ENCODE measurements around the gene DIAPH2.

DIAPH2 gene

GRCh38 chrX:97211070-97211469 lies 526.4 kb downstream of the DIAPH2 start:
- no peak for DNase-seq

GRCh38 chrX:97215186-97215585 lies 530.5 kb downstream of the DIAPH2 start:
- no peak for DNase-seq

GRCh38 chrX:97224148-97224547 lies 539.5 kb downstream of the DIAPH2 start:
- no peak for DNase-seq

GRCh38 chrX:97229318-97229717 lies 544.7 kb downstream of the DIAPH2 start:
- DNase-seq = no peak

- no peak for DNase-seq
Observed at GRCh38 chrX:97230948-97231347, 546.3 kb downstream of the DIAPH2 start.

GRCh38 chrX:97234471-97235081 lies 549.9 kb downstream of the DIAPH2 start:
- no peak for DNase-seq

- DNase-seq = no peak
Observed at GRCh38 chrX:97238632-97239031, 554.0 kb downstream of the DIAPH2 start.

- DNase-seq = no peak
Observed at GRCh38 chrX:97252111-97252510, 567.5 kb downstream of the DIAPH2 start.

GRCh38 chrX:97260679-97261078 lies 576.0 kb downstream of the DIAPH2 start:
- DNase-seq = no peak

- DNase-seq = no peak
Observed at GRCh38 chrX:97266406-97267121, 581.9 kb downstream of the DIAPH2 start.

- no peak for DNase-seq
Observed at GRCh38 chrX:97267396-97268181, 582.9 kb downstream of the DIAPH2 start.

GRCh38 chrX:97268182-97268680 lies 583.6 kb downstream of the DIAPH2 start:
- no peak for DNase-seq

- no peak for DNase-seq
Observed at GRCh38 chrX:97284531-97284930, 599.9 kb downstream of the DIAPH2 start.

GRCh38 chrX:97290199-97290598 lies 605.6 kb downstream of the DIAPH2 start:
- no peak for DNase-seq

GRCh38 chrX:97294041-97294440 lies 609.4 kb downstream of the DIAPH2 start:
- no peak for DNase-seq

- DNase-seq = no peak
Observed at GRCh38 chrX:97295954-97296353, 611.3 kb downstream of the DIAPH2 start.

GRCh38 chrX:97306771-97307470 lies 622.3 kb downstream of the DIAPH2 start:
- no peak for DNase-seq

GRCh38 chrX:97308171-97308570 lies 623.5 kb downstream of the DIAPH2 start:
- no peak for DNase-seq

GRCh38 chrX:97309487-97310116 lies 625.0 kb downstream of the DIAPH2 start:
- DNase-seq = no peak

- DNase-seq = no peak
Observed at GRCh38 chrX:97310373-97310772, 625.7 kb downstream of the DIAPH2 start.

- no peak for DNase-seq
Observed at GRCh38 chrX:97311066-97311778, 626.6 kb downstream of the DIAPH2 start.

- no peak for DNase-seq
Observed at GRCh38 chrX:97314345-97314744, 629.7 kb downstream of the DIAPH2 start.

Data from NK-92 treated with Interleukin-12 subunit alpha and Interleukin-12 subunit beta, amount 100 ng/mL, for 24 hours (cell line).